Panc1 (cell line): ENCODE measurements around the gene IL11. TPM values are rescaled to one million over a fixed set of nuclear protein-coding genes. Genes with fewer than 3 reads are reported as not detected.

Experiments
- ATAC-seq: fragments of 200-7000 bp; cut with Tn5 transposase; 2 replicates; pipeline ENCODE4 v1.9.1; 2020; ENCODE audit warnings: mild to moderate bottlenecking, moderate library complexity
- BruUV-seq: library from RNA; stranded (reverse); fragments of 400-500 nt; replicated peaks from 2 replicates; lab custom pipeline; 2021; lab: Mats Ljungman, UMichigan
- CTCF ChIA-PET: fragments of 300-600 bp; sonication (Branson Sonifier 250); formaldehyde crosslinking; loops from one replicate; lab custom pipeline; 2022; ENCODE audit warnings: antibody characterized with exemption; lab: Charles Lee
- POLR2A ChIA-PET: fragments of 300-600 bp; sonication (Branson Sonifier 250); formaldehyde crosslinking; loops from one replicate; lab custom pipeline; 2022; ENCODE audit warnings: antibody characterized with exemption; lab: Charles Lee
- DNase-seq: peaks from one replicate; pipeline ENCODE4 v3.0.0-alpha.2; 2010; ENCODE audit warnings: low read depth, low spot score
- H3K27ac ChIP-seq: 2 replicates; pipeline ENCODE4 v1.5.1; 2011; ENCODE audit warnings: mild to moderate bottlenecking, low read length, inconsistent platforms
- H3K27me3 ChIP-seq: fragments of 200-500 bp; sonication (Bioruptor generic); 2 replicates; pipeline ENCODE4 v1.6.0; 2014; ENCODE audit warnings: low read length, inconsistent platforms; ENCODE audit not compliant: control insufficient read depth, insufficient read depth
- H3K36me3 ChIP-seq: fragments of 200-500 bp; sonication (Bioruptor generic); 2 replicates; pipeline ENCODE4 v1.5.1; 2014; ENCODE audit warnings: inconsistent platforms, mild to moderate bottlenecking, low read length, moderate library complexity; ENCODE audit not compliant: control insufficient read depth, insufficient read depth
- H3K4me1 ChIP-seq: 2 replicates; pipeline ENCODE4 v1.5.1; 2011; ENCODE audit warnings: inconsistent platforms, mild to moderate bottlenecking, low read length, moderate library complexity; ENCODE audit not compliant: control insufficient read depth, insufficient read depth
- H3K4me3 ChIP-seq, 2 experiments: 2 replicates each; pipeline ENCODE4 v1.5.1; 2011 to 2012; ENCODE audit warnings: low read depth in 2 of 2, low read length in 2 of 2, mild to moderate bottlenecking in 2 of 2, inconsistent platforms in 1 of 2, moderate library complexity in 1 of 2
- H3K9me3 ChIP-seq: fragments of 200-500 bp; sonication (Bioruptor generic); 2 replicates; pipeline ENCODE4 v1.5.1; 2014; ENCODE audit warnings: low read depth, mild to moderate bottlenecking, inconsistent platforms, low read length, moderate library complexity; ENCODE audit not compliant: control insufficient read depth, insufficient read depth
- CTCF ChIP-seq: fragments of 450-650 bp; IDR thresholded peaks from 2 replicates; pipeline ENCODE4 v1.5.1; 2017; ENCODE audit warnings: mild to moderate bottlenecking
- POLR2AphosphoS5 ChIP-seq: IDR thresholded peaks from 2 replicates; pipeline ENCODE4 v1.6.1; 2012; ENCODE audit warnings: mild to moderate bottlenecking, low read depth, low read length, moderate library complexity
- REST ChIP-seq, 2 experiments: IDR thresholded peaks; 2 replicates each; pipeline ENCODE4 v1.6.1; 2011 to 2012; ENCODE audit warnings: low read depth in 2 of 2, control low read depth in 1 of 2, low read length in 1 of 2, mild to moderate bottlenecking in 1 of 2, moderate library complexity in 1 of 2; ENCODE audit not compliant: insufficient read depth in 1 of 2
- SIN3A ChIP-seq: IDR thresholded peaks from 2 replicates; pipeline ENCODE4 v1.6.1; 2012; ENCODE audit warnings: low read depth, mild to moderate bottlenecking, low read length, moderate library complexity, borderline replicate concordance; ENCODE audit not compliant: insufficient read depth
- TCF7L2 ChIP-seq: IDR thresholded peaks from 2 replicates; pipeline ENCODE4 v1.6.1; 2011; ENCODE audit warnings: mild to moderate bottlenecking, low read depth, low read length, inconsistent platforms
- in situ Hi-C: cut with HindIII; loops from 2 replicates; pipeline ENCODE4 v1.10.0; 2016; ENCODE audit warnings: low sequenced_read_pairs, low pct_unique_long_range_greater_than_20kb
- intact Hi-C: fragments of 100-400 bp; cut with micrococcal nuclease; formaldehyde crosslinking; loops from one replicate; pipeline ENCODE4 v1.10.0; 2022; ENCODE audit not compliant: unreplicated experiment
- total RNA-seq: library from RNA; stranded (reverse); gene quantifications from one replicate; pipeline ENCODE4 v1.2.1, GENCODE V29; 2021; ENCODE audit not compliant: unreplicated experiment

IL11 gene
- total RNA-seq, 1 experiment from 2014 or later, result 4.4 TPM

- H3K9me3 ChIP-seq, result no peaks in the 10 kb centered on the region
- peaks cover 8% of the 10 kb centered on the region for H3K4me1 ChIP-seq
- BruUV-seq, result no TSS peak
- TF ChIP-seq CTCF (no peak), REST (IDR thresholded peaks at IDR 0.05; ENCODE audit: insufficient read depth in 1 of 2, low read depth in 2 of 2, low read length in 1 of 2) (no peak), TCF7L2 (no peak), SIN3A (no peak), POLR2AphosphoS5 (no peak)
- H3K27ac ChIP-seq, result no peak overlapping the region
- H3K36me3 ChIP-seq, result no peaks in the 10 kb centered on the region
- POLR2A ChIA-PET, result no interaction called here
- ATAC-seq, result no peak
- H3K4me3 ChIP-seq, result no peak overlapping the region
- no peak for DNase-seq
- no peaks in the 10 kb centered on the region for H3K27me3 ChIP-seq
- CTCF ChIA-PET, result no interaction called here
- in situ Hi-C loops (no loop called here), intact Hi-C loops (no loop called here)
Observed at GRCh38 chr19:55366790-55367189, 3.5 kb downstream of the IL11 start.

- no peak for TF ChIP-seq REST (IDR thresholded peaks at IDR 0.05; ENCODE audit: insufficient read depth in 1 of 2, low read depth in 2 of 2, low read length in 1 of 2)
- TF ChIP-seq CTCF, result no peak
- no peak for TF ChIP-seq POLR2AphosphoS5
- TF ChIP-seq SIN3A, result no peak
- no peak for TF ChIP-seq TCF7L2
- H3K27me3 ChIP-seq, result no peaks in the 10 kb centered on the region
- no peak overlapping the region for H3K4me3 ChIP-seq
- H3K36me3 ChIP-seq, result no peaks in the 10 kb centered on the region
- ATAC-seq (no peak), DNase-seq (no peak)
- in situ Hi-C loops, result no loop called here
- ChIA-PET POLR2A (no interaction called here), CTCF (no interaction called here)
- peaks cover 8% of the 10 kb centered on the region for H3K4me1 ChIP-seq
- intact Hi-C loops, result no loop called here
- H3K9me3 ChIP-seq, result no peaks in the 10 kb centered on the region
- H3K27ac ChIP-seq, result no peak overlapping the region
- no TSS peak for BruUV-seq
Observed at GRCh38 chr19:55365964-55366363, 4.3 kb downstream of the IL11 start.
